GM18858 (cell line): ENCODE measurements around the gene SYNJ2.

Source experiments
- ATAC-seq: cut with Tn5 transposase; IDR thresholded peaks from one replicate; pipeline ENCODE4 v1.9.1; 2021; ENCODE audit not compliant: unreplicated experiment

The SYNJ2 gene

GRCh38 chr6:158024566-158025297 is 43.1 kb downstream of the SYNJ2 start:
- no peak for ATAC-seq

GRCh38 chr6:158026054-158026900 is 44.6 kb downstream of the SYNJ2 start:
- ATAC-seq, result peak; percentile 80

GRCh38 chr6:158026901-158027589 is 45.4 kb downstream of the SYNJ2 start:
- no peak for ATAC-seq

DNA sequence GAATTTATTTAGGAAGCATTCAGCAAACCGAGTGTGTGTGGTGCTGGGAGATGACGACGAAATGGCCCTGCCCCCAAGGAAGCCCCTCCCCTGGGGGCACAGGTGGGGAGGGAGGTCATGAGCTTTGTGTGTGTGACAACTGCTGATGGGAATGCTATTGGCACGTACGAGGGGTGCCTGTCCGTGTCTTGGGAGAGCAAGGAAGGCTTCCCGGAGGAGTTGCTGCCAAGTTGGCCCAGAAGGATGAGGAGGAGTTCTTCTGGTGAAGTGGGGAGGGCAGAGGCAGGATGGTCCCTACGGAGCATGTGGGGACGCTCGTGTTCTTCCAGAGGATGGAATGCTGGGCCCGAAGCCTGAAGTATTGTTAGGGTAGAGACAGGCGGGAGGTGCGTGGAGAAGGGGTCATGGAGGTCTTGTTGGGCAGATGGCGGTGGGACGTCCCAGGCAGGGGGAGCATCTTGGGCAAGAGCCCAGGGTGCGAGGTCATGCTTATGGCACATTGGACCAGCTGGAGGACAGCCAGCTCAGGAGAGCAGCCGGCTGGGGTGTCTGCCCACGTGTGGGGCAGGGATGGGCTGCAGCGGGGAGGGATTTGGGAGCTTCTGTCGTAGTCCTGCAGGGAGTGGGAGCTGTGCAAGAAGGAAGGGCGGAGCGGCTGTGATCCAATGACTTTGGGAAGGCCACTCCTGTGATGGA is 46.1 kb downstream of the SYNJ2 start:
- no peak for ATAC-seq

- no peak for ATAC-seq
Observed at GRCh38 chr6:158028421-158028820, 46.8 kb downstream of the SYNJ2 start.

- no peak for ATAC-seq
Observed at GRCh38 chr6:158028876-158029275, 47.2 kb downstream of the SYNJ2 start.

DNA sequence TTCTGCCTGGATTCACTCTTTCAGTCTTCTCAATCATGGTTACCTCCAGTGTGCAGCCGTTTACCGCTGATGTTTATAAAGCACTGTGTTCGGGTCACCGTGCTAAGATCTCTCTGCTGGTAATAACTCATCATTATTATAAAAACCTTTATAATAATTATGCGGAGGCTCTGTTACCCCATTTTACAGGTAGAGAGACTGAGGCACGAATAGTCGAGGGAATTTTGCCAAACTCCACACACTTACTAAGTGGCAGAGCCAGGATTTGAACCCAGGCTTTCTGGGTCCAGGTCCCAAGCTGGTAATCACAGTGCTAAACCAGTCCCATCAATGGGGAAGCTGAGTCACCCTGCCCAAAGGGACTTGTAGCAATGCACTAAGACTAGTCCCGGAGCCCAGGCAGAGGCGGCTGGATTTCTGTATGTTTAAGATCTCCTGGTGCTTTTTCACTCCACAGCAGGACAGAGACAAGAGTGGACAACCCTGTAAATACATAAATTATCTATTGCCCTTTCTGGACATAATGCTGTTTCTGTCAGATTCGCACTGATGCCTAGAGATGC is 48.1 kb downstream of the SYNJ2 start:
- ATAC-seq, result no peak

GRCh38 chr6:158030380-158031300 is 49.0 kb downstream of the SYNJ2 start:
- ATAC-seq, result no peak

GRCh38 chr6:158031381-158032353 is 50.0 kb downstream of the SYNJ2 start:
- peak; percentile 36 for ATAC-seq

- ATAC-seq, result no peak
Observed at GRCh38 chr6:158032354-158032733, 50.7 kb downstream of the SYNJ2 start.

- no peak for ATAC-seq
Observed at GRCh38 chr6:158033077-158033750, 51.6 kb downstream of the SYNJ2 start.

DNA sequence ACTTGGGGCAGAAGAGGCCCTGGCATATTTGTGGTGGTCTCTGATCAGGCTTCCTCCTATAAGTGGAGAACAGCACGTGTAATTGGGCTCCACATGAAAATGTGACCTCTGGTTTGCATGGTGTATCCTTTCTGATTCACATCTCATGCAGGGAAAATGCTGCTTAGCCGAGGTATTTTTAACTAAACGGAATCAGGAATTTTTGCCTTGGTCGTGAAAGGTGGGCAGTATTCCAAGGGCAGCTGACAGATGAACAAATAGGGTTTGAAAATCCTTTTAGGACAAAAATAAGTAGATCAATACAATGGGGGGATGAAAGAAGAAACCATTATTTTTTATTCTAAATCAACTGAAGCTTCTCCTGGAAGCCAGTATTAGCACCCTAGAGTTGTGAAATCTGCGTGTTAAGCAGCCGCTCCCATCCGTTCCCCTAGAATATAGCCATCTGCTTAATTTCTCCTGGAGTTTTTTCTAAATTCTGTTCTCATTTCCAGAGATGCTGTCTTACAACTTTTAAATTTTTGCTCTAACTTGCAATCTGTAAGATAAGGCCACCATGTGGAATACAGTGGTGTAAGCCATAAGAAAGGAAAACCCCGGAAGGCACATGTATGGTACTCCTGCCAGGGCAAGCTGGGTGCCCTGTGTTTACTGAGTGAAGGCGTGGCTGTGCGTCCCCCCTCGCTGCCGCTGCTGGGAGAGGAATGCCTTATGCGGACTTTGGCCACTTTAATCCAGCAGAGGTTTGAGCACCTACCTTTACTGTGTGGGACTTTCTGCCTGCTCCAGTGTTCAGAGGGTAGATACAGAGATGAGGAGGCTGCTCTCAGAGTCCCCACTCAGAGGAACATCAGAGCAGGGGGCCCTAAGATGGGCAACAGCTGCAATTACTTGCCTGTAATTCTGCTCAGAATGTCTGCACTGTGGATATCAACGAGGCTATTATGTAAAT is 52.4 kb downstream of the SYNJ2 start:
- no peak for ATAC-seq

- no peak for ATAC-seq
Observed at GRCh38 chr6:158036261-158036660, 54.6 kb downstream of the SYNJ2 start.

GRCh38 chr6:158037021-158037420 is 55.4 kb downstream of the SYNJ2 start:
- ATAC-seq, result no peak

DNA sequence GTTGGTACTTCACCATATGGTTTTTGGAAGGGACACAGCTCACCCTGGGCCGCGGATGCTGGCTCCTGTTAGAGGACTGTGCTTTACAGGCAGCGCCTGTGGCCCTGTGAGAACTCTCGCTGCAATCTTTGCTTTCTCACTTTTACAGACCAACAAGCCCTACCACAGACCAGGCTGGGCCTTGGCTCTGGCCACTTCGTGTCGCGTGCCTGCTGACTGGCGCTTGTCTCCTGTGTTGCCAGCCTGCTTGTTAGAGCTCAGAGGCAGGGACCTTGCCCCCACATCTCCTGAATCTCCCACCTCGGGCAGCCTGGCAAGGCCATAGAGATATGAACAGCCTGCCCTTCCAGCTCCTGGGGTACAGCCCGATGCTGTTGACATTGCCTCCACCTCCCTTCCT is 56.1 kb downstream of the SYNJ2 start:
- no peak for ATAC-seq

- no peak for ATAC-seq
Observed at GRCh38 chr6:158038291-158039177, 56.9 kb downstream of the SYNJ2 start.
